HG03039 (cell line): Measurements from ENCODE around the gene PIERCE2.
"Not testable (repeated sequence)": the region's sequence is repeated elsewhere in the genome, so short reads cannot be mapped to it uniquely, and the experiment has no call there.

Experiments used
- ATAC-seq: cut with Tn5 transposase; IDR thresholded peaks from one replicate; pipeline ENCODE4 v1.9.1; 2021; ENCODE audit warnings: mild to moderate bottlenecking, moderate library complexity; ENCODE audit not compliant: unreplicated experiment

The PIERCE2 gene

DNA sequence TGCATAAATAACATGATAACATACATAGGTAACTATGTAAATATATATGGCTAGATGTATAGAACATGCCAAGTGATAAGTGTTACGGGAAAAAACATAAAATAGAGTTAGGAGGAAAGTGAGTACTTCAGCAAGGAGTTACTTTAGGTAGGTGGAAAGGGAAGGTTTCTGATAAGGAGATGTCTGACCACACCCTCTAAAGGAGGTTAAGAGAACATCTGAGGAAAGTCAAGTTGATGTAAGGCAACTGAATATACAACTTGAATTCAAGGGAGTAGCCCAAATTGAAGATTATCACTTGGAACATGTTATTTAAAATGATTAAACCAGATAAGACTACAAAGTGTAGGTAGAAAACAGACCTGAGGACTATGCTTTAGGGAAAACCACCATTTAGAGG is 13.8 kb downstream of the PIERCE2 start:
- ATAC-seq = no peak

DNA sequence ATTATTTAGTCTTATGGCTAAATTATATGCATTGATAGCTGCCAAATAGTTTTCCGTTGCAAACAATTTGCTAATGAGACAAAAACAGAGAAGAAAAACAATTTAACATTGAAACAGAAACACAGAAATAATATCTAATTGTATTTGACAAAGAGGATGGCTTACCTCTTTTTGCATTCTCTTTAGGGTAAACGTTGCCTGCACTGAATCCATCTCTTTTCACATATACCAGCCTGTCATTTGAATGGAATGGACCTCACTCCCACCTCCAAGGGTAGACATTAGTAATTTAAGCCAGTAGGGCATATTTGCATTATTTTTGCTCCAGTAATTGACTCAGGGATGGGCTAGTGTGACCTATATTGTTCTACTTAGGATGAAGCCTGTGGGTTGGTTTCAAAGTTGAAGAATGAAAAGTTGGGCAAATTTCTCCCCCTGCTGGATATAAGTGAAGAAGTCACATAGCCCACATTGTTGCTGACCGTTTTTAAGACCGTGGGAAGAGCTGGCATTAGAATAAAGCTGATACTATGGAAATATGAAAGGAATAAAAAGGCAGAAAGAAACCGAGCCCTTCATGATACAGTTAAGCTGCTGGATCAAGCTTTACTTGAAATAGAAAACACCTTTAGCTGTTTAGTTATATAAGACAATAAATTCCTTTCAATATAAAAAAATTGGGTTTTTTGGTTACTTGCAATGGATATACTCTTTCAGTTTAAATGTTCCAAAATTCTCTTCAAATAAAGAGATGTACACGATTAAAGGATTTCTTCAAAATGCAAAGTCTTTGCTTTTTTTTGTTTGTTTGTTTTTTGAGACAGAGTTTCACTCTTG is 26.9 kb downstream of the PIERCE2 start:
- ATAC-seq = no peak

DNA sequence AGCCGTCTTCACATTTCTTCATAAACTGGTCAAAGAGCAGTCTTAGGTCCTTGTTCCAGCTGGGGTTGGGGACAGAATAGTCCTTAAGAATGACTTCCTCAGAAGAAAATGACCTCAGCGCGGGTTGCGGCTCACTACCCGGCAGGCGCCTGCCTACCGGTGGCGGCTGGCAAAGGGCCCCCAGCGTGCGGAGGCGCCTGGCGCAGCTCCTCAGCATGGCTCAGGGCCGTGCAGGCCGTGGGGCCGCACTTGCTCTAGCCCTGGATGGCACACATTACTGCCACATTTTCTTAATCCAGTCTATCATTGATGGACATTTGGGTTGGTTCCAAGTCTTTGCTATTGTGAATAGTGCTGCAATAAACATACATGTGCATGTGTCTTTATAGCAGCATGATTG is 34.8 kb downstream of the PIERCE2 start:
- not testable (repeated sequence) for ATAC-seq

DNA sequence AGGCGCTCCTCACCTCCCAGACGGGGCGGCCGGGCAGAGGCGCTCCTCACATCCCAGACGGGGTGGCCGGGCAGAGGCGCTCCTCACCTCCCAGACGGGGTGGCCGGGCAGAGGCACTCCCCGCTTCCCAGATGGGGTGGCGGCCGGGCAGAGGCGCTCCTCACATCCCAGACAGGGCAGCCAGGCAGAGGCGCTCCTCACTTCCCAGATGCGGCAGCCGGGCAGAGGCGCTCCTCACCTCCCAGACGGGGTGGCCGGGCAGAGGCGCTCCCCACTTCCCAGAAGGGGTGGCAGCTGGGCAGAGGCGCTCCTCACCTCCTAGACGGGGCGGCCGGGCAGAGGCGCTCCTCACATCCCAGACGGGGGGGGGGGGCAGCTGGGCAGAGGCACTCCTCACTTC is 37.6 kb downstream of the PIERCE2 start:
- ATAC-seq = not testable (repeated sequence)

DNA sequence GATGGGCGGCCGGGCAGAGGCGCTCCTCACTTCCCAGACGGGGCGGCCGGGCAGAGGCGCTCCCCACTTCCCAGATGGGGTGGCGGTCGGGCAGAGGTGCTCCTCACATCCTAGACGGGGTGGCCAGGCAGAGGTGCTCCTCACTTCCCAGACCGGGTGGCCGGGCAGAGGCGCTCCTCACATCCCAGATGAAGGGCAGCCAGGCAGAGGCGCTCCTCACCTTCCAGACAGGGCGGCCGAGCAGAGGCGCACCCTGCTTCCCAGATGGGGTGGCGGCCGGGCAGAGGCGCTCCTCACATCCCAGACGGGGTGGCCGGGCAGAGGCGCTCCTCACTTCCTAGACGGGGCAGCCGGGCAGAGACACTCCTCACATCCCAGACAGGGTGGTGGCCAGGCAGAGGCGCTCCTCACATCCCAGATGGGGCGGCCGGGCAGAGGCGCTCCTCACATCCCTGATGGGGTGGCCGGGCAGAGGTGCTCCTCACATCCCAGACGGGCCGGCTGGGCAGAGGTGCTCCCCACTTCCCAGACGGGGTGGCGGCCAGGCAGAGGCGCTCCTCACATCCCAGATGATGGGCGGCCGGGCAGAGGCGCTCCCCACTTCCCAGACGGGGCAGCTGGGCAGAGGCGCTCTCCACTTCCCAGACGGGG is 38.2 kb downstream of the PIERCE2 start:
- not testable (repeated sequence) for ATAC-seq

DNA sequence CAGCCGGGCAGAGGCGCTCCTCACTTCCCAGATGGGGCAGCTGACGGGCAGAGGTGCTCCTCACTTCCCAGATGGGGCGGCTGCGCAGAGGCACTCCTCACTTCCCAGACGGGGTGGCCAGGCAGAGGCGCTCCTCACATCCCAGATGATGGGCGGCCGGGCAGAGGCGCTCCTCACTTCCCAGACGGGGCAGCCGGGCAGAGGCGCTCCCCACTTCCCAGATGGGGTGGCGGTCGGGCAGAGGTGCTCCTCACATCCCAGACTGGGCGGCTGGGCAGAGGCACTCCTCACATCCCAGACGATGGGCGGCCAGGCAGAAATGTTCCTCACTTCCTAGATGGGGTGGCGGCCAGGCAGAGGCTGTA is 38.7 kb downstream of the PIERCE2 start:
- ATAC-seq = not testable (repeated sequence)

DNA sequence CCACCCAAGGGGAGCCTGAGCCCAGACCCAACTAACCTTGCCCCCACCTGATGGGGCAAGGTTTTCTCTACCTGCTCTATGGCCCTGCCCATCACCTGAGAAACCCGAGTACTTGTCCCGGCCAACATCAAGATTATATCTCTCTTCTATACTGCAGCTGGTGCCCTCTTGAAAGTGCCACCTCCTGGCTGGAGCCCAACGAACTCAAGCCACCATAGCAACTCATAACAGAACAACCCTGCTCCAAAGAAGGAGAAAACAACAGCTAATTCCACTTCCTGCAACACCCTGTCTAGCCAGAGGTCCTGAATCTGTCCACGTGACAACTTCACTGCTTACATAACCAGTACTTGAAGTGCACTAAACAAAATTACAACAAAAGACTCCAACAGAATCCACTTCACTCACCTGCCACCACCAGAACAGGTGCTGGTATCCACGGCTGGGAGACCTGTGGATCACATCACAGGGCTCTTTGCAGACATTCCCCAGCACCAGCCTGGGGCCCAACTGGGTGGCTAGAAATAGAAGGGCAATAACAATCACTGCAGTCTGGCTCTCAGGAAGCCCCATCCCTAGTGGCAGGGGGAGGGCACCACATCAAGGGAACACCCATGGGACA is 49.2 kb downstream of the PIERCE2 start:
- ATAC-seq = no peak

DNA sequence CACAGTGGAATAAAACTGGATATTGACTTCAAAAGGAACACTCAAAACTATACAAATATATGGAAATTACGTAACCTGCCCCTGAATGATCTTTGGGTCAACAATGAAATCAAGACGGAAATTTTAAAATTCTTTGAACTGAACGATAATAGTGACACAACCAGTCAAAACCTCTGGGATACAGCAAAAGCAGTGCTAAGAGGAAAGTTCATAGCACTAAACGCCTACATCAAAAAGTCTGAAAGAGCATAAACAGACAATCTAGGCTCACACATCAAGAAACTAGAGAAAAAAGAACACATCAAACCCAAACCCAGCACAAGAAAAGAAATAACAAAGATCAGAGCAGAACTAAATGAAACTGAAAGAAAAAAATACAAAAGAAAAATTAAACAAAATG is 53.2 kb downstream of the PIERCE2 start:
- ATAC-seq = no peak

DNA sequence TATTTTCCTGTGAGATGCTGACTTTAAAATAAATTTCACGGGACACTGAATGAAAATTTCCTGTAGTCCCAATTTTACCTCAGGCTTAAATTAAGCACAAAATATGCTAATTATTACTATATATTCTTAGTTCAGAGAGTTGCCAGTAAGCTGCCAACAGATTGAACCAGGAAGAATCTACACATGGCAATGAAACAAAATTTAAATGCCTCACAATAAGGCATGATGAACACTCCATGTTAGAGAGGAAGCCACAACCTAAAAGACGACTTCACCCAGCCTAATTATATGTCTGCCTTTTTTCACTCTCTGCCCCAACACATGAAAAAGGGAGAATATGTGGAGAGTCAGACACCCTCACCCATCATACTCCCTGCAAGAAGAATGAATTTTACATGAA is 60.0 kb downstream of the PIERCE2 start:
- no peak for ATAC-seq
